Measurements from ENCODE around the gene SH3BP4.

Gene SH3BP4, protein sequence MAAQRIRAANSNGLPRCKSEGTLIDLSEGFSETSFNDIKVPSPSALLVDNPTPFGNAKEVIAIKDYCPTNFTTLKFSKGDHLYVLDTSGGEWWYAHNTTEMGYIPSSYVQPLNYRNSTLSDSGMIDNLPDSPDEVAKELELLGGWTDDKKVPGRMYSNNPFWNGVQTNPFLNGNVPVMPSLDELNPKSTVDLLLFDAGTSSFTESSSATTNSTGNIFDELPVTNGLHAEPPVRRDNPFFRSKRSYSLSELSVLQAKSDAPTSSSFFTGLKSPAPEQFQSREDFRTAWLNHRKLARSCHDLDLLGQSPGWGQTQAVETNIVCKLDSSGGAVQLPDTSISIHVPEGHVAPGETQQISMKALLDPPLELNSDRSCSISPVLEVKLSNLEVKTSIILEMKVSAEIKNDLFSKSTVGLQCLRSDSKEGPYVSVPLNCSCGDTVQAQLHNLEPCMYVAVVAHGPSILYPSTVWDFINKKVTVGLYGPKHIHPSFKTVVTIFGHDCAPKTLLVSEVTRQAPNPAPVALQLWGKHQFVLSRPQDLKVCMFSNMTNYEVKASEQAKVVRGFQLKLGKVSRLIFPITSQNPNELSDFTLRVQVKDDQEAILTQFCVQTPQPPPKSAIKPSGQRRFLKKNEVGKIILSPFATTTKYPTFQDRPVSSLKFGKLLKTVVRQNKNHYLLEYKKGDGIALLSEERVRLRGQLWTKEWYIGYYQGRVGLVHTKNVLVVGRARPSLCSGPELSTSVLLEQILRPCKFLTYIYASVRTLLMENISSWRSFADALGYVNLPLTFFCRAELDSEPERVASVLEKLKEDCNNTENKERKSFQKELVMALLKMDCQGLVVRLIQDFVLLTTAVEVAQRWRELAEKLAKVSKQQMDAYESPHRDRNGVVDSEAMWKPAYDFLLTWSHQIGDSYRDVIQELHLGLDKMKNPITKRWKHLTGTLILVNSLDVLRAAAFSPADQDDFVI

GRCh38 chr2:234951664-234952269 is at the start of gene SH3BP4:
Gene SH3BP4 (plus strand): TSS chr2:234952017. CDS start chr2:235035003, 82,986 bp downstream.
- H3K36me3 Mint-ChIP-seq (ENCODE audit: insufficient read depth) = peaks cover 2% of the 10 kb centered on the region
- H3K4me1 Mint-ChIP-seq = no peaks in the 10 kb centered on the region
- peak within 1 kb of the TSS; percentile 56 for H3K4me3 Mint-ChIP-seq
- no peaks in the 10 kb centered on the region for H3K9me3 Mint-ChIP-seq
- DNase-seq (ENCODE audit: low spot score in 2 of 2) (no peak), ATAC-seq (replicated peaks; ENCODE audit: extremely low read depth, poor library complexity, severe bottlenecking) (no peak)
- H3K27ac Mint-ChIP-seq (ENCODE audit: low read depth) = no peak within 1 kb of the TSS
- H3K27me3 Mint-ChIP-seq = peaks cover 82% of the 10 kb centered on the region

DNA sequence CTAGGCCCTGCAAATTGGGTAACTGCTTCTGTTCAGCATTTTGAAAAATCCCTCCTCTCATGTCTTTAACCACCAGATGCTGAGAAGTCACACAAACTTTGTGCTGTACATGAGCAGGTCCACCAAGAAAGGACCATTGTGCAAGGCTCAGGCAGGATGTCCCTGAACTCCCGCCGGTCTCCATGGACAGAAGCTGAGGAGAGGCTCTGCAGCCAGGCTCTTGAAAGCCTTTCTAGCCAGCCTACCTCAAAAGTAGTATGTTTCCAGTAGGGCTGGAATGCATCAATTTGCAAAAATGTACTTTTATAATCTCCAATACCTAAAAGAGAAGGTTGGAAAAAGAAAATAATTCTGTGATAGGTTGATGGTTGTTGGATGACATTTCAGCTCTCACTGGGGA is 47.0 kb upstream of the SH3BP4 start:
- H3K27ac Mint-ChIP-seq (ENCODE audit: low read depth) = no peak overlapping the region
- no peak for DNase-seq (ENCODE audit: low spot score in 2 of 2)
- no peak for ATAC-seq (replicated peaks; ENCODE audit: extremely low read depth, poor library complexity, severe bottlenecking)
- no peaks in the 10 kb centered on the region for H3K4me1 Mint-ChIP-seq
- H3K9me3 Mint-ChIP-seq = no peaks in the 10 kb centered on the region
- peaks cover 2% of the 10 kb centered on the region for H3K36me3 Mint-ChIP-seq (ENCODE audit: insufficient read depth)
- H3K27me3 Mint-ChIP-seq = peaks cover 24% of the 10 kb centered on the region
- H3K4me3 Mint-ChIP-seq = no peak overlapping the region

- peaks cover 2% of the 10 kb centered on the region for H3K36me3 Mint-ChIP-seq (ENCODE audit: insufficient read depth)
- no peak overlapping the region for H3K4me3 Mint-ChIP-seq
- no peak for DNase-seq (ENCODE audit: low spot score in 2 of 2)
- no peaks in the 10 kb centered on the region for H3K9me3 Mint-ChIP-seq
- no peak for ATAC-seq (replicated peaks; ENCODE audit: extremely low read depth, poor library complexity, severe bottlenecking)
- H3K27me3 Mint-ChIP-seq = peaks cover 20% of the 10 kb centered on the region
- H3K27ac Mint-ChIP-seq (ENCODE audit: low read depth) = no peak overlapping the region
- H3K4me1 Mint-ChIP-seq = peaks cover 8% of the 10 kb centered on the region
These were observed 46.1 kb upstream of the SH3BP4 start for GRCh38 chr2:234905547-234906265.

- no peak overlapping the region for H3K4me3 Mint-ChIP-seq
- H3K9me3 Mint-ChIP-seq = no peaks in the 10 kb centered on the region
- H3K27ac Mint-ChIP-seq (ENCODE audit: low read depth) = no peak overlapping the region
- peaks cover 14% of the 10 kb centered on the region for H3K27me3 Mint-ChIP-seq
- no peak for DNase-seq (ENCODE audit: low spot score in 2 of 2)
- peaks cover 8% of the 10 kb centered on the region for H3K4me1 Mint-ChIP-seq
- peaks cover 2% of the 10 kb centered on the region for H3K36me3 Mint-ChIP-seq (ENCODE audit: insufficient read depth)
- ATAC-seq (replicated peaks; ENCODE audit: extremely low read depth, poor library complexity, severe bottlenecking) = no peak
These were observed 41.6 kb upstream of the SH3BP4 start for GRCh38 chr2:234910186-234910679.

DNA sequence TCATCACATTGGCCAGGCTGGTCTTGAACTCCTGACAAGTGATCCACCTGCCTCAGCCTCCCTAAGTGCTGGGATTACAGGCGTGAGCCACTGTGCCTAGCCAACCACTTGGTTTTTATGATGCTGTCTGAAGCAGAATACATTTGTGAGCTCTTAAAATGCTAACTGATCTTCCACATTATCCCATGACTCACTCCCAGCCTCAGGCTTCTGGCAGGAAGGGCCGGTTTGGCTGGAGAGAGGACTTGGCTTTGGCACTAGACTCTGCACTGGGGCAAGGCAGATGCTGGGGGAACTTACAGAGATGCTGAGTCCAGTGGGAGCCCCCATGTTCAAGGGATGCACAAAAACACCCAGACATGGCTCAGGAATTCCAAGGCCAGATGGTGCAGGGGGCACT is 40.5 kb upstream of the SH3BP4 start:
- peaks cover 24% of the 10 kb centered on the region for H3K27me3 Mint-ChIP-seq
- no peak overlapping the region for H3K4me3 Mint-ChIP-seq
- ATAC-seq (replicated peaks; ENCODE audit: extremely low read depth, poor library complexity, severe bottlenecking) = no peak
- H3K9me3 Mint-ChIP-seq = no peaks in the 10 kb centered on the region
- peaks cover 8% of the 10 kb centered on the region for H3K4me1 Mint-ChIP-seq
- DNase-seq (ENCODE audit: low spot score in 2 of 2) = no peak
- H3K27ac Mint-ChIP-seq (ENCODE audit: low read depth) = no peak overlapping the region
- H3K36me3 Mint-ChIP-seq (ENCODE audit: insufficient read depth) = no peaks in the 10 kb centered on the region

DNA sequence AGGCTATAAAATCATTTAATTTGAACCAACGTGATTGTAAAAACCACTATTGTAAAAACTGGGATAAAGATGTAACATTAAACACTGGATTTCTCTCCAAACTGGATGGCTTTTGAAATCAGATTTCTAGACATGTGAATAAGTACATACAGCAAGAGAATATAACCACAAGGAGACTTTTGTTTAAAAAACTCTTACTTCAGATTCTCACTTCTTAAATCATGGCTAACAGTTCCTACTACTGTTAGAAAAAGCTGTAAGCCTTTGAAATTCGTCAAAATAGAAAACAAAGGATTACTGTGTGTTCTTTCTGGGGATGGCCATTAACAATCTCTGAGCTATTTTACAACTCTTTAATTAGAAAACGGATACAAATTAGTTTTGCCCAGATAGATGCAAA is 39.4 kb upstream of the SH3BP4 start:
- no peaks in the 10 kb centered on the region for H3K36me3 Mint-ChIP-seq (ENCODE audit: insufficient read depth)
- no peak for DNase-seq (ENCODE audit: low spot score in 2 of 2)
- no peak overlapping the region for H3K27ac Mint-ChIP-seq (ENCODE audit: low read depth)
- H3K4me3 Mint-ChIP-seq = no peak overlapping the region
- H3K27me3 Mint-ChIP-seq = peaks cover 36% of the 10 kb centered on the region
- H3K9me3 Mint-ChIP-seq = no peaks in the 10 kb centered on the region
- H3K4me1 Mint-ChIP-seq = peaks cover 8% of the 10 kb centered on the region
- no peak for ATAC-seq (replicated peaks; ENCODE audit: extremely low read depth, poor library complexity, severe bottlenecking)

DNA sequence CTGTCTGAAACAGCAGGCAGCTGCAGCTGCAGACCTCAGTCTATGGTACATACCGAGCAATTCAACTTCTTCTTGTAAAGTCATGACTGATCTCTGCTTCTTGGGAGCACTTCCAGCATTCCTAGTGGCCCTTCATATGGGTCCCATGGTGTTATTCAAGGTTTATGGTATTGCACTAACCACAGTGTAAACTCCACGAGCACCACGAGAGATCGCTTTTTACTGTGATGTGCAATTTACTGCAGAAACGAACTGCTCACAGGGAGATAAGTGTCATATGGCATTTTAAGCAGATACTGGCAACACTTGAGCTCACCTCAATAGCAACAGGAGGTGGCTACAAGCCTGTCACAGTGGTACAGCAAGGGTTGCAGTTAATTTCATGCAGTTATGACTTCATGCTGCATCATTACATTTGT is 38.6 kb upstream of the SH3BP4 start:
- Mint-ChIP-seq H3K4me1 (peaks cover 8% of the 10 kb centered on the region), H3K27ac (ENCODE audit: low read depth) (no peak overlapping the region), H3K4me3 (no peak overlapping the region), H3K36me3 (ENCODE audit: insufficient read depth) (no peaks in the 10 kb centered on the region), H3K9me3 (no peaks in the 10 kb centered on the region), H3K27me3 (peaks cover 36% of the 10 kb centered on the region)
- no peak for ATAC-seq (replicated peaks; ENCODE audit: extremely low read depth, poor library complexity, severe bottlenecking)
- DNase-seq (ENCODE audit: low spot score in 2 of 2) = no peak

DNA sequence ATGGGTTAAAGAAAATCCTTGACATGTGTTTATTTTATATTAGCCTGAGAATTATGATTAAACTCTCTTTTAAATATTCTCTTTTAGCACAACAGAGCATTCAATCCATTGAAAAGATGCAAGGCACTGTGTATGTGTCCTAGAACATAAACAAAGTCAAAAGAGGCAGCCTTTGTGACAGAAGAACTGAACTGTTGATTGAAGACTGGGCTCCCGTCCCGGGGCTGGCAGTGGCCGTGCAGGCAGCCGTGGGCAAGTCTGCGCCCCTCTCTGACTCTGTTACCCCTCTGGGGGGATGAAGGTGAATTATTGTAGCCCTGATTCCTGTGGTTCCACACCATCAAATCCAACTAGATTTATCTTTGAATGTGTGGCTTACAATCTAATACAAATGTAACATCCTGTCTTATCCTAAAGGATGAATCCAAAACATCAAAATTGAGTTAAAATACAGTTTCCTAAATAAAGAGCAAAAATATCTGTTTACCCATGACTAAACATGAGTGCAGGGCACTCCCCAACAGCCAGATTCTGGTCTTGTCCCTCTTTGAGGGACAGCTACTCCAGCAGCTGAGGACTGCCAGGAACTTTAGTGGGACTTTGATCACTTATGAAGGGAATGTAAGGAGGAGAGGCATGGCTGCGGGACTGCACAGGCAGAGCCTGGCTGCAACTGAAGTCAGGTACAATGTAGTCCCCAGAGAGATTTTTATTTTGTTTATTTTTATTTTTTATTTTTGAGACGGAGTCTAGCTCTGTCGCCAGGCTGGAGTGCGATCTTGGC is 37.3 kb upstream of the SH3BP4 start:
- Mint-ChIP-seq H3K27ac (ENCODE audit: low read depth) (no peak overlapping the region), H3K27me3 (peaks cover 44% of the 10 kb centered on the region), H3K4me3 (no peak overlapping the region), H3K36me3 (ENCODE audit: insufficient read depth) (no peaks in the 10 kb centered on the region), H3K9me3 (no peaks in the 10 kb centered on the region), H3K4me1 (peaks cover 8% of the 10 kb centered on the region)
- DNase-seq (ENCODE audit: low spot score in 2 of 2) = no peak
- no peak for ATAC-seq (replicated peaks; ENCODE audit: extremely low read depth, poor library complexity, severe bottlenecking)

GRCh38 chr2:234916674-234917073 is 35.1 kb upstream of the SH3BP4 start:
- DNase-seq (ENCODE audit: low spot score in 2 of 2) (no peak), ATAC-seq (replicated peaks; ENCODE audit: extremely low read depth, poor library complexity, severe bottlenecking) (no peak)
- Mint-ChIP-seq H3K9me3 (no peaks in the 10 kb centered on the region), H3K27me3 (peaks cover 52% of the 10 kb centered on the region), H3K27ac (ENCODE audit: low read depth) (no peak overlapping the region), H3K4me1 (no peaks in the 10 kb centered on the region), H3K36me3 (ENCODE audit: insufficient read depth) (no peaks in the 10 kb centered on the region), H3K4me3 (no peak overlapping the region)

DNA sequence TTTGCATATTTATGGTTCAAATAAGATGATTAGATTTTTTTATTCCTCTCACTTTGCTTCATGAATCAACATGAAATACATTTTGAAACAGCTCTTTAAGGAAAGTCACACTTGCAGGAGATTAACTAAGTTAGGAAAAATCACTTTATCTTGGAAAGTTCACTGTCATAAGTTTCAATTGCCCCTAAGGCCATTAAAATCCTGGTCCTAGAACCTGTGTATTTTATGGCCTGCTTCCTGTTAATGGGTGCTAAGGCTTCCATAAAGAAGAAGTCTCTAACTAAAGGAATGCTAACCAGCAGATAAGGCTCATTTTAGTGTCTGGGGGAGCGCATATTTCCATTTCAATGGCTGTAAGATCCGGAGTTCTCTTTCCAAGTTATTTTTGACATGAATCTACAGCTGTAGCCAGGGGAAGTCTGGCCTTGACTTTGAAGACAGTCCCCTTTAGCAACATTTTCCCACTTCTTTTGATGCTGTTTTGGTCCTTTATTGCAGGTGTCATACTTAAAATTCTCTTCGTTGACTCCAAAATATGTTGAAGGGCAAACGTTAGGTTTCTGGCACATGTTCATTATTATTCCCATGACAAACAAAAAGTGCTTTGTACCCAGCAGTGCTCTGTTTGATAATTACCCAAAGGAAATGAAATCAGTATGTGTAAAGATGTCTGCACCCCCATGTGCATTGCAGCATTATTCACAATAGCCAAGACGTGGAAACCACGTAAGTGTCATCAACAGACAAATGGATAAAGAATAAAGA is 34.4 kb upstream of the SH3BP4 start:
- DNase-seq (ENCODE audit: low spot score in 2 of 2) (no peak), ATAC-seq (replicated peaks; ENCODE audit: extremely low read depth, poor library complexity, severe bottlenecking) (no peak)
- Mint-ChIP-seq H3K27ac (ENCODE audit: low read depth) (no peak overlapping the region), H3K4me1 (no peaks in the 10 kb centered on the region), H3K27me3 (peaks cover 54% of the 10 kb centered on the region), H3K9me3 (no peaks in the 10 kb centered on the region), H3K36me3 (ENCODE audit: insufficient read depth) (no peaks in the 10 kb centered on the region), H3K4me3 (no peak overlapping the region)

GRCh38 chr2:234919711-234920110 is 32.1 kb upstream of the SH3BP4 start:
- Mint-ChIP-seq H3K36me3 (ENCODE audit: insufficient read depth) (no peaks in the 10 kb centered on the region), H3K4me3 (no peak overlapping the region), H3K27me3 (peaks cover 69% of the 10 kb centered on the region), H3K4me1 (no peaks in the 10 kb centered on the region), H3K27ac (ENCODE audit: low read depth) (no peak overlapping the region), H3K9me3 (no peaks in the 10 kb centered on the region)
- ATAC-seq (replicated peaks; ENCODE audit: extremely low read depth, poor library complexity, severe bottlenecking) (no peak), DNase-seq (ENCODE audit: low spot score in 2 of 2) (no peak)
